Natural killer cell (primary cell): ENCODE measurements around the gene GCN1. TPM values are rescaled to one million over a fixed set of nuclear protein-coding genes. Genes with fewer than 3 reads are reported as not detected.

Experiments used
- ATAC-seq, 3 donors: fragments of 150-1000 bp in 2 of 3; fragments of 200-7000 bp in 1 of 3; cut with Tn5 transposase; 1 replicate in 1 of 3; 2 replicates in 2 of 3; pipeline ENCODE4 v1.10.0; 2021; ENCODE audit warnings: mild to moderate bottlenecking in 2 of 3, moderate library complexity in 2 of 3
- DNase-seq, 2 donors: peaks; one replicate each; pipeline versions ENCODE4 v3.0.0 to v3.0.0-alpha.2; 2013 to 2021; ENCODE audit warnings: mixed read lengths in 1 of 2
- H3K27ac ChIP-seq: one replicate; pipeline ENCODE4 v1.5.1; 2013; ENCODE audit warnings: mild to moderate bottlenecking, low read length
- H3K27me3 ChIP-seq: one replicate; pipeline ENCODE4 v1.6.1; 2013; ENCODE audit warnings: low read length; ENCODE audit not compliant: control insufficient read depth, insufficient read depth
- H3K36me3 ChIP-seq: one replicate; pipeline ENCODE4 v1.6.1; 2013; ENCODE audit warnings: low read length; ENCODE audit not compliant: control insufficient read depth, insufficient read depth
- H3K4me1 ChIP-seq: one replicate; pipeline ENCODE4 v1.6.1; 2013; ENCODE audit warnings: low read length; ENCODE audit not compliant: control insufficient read depth, insufficient read depth
- H3K4me3 ChIP-seq: one replicate; pipeline ENCODE4 v1.5.1; 2013; ENCODE audit warnings: low read length
- H3K9me3 ChIP-seq: one replicate; pipeline ENCODE4 v1.6.1; 2013; ENCODE audit warnings: low read length; ENCODE audit not compliant: control insufficient read depth, insufficient read depth
- H3K27ac Mint-ChIP-seq, 2 donors: one replicate each; pipeline ENCODE4 v1.8.0; 2022; ENCODE audit warnings: mild to moderate bottlenecking in 2 of 2, mixed read lengths in 2 of 2, moderate library complexity in 1 of 2
- H3K27me3 Mint-ChIP-seq, 2 donors: one replicate each; pipeline ENCODE4 v1.8.0; 2022; ENCODE audit warnings: low read depth in 2 of 2, mixed read lengths in 2 of 2
- H3K36me3 Mint-ChIP-seq: one replicate; pipeline ENCODE4 v1.8.0; 2022; ENCODE audit warnings: mixed read lengths
- H3K4me1 Mint-ChIP-seq, 2 donors: one replicate each; pipeline ENCODE4 v1.8.0; 2022; ENCODE audit warnings: mixed read lengths in 2 of 2
- H3K4me3 Mint-ChIP-seq: one replicate; pipeline ENCODE4 v1.8.0; 2022; ENCODE audit warnings: mild to moderate bottlenecking, moderate library complexity, mixed read lengths
- H3K9me3 Mint-ChIP-seq, 2 donors: one replicate each; pipeline ENCODE4 v1.8.0; 2022; ENCODE audit warnings: mixed read lengths in 2 of 2
- CTCF ChIP-seq: fragments of 200-600 bp; IDR thresholded peaks from one replicate; pipeline ENCODE4 v1.8.0; 2022; ENCODE audit warnings: antibody characterized with exemption
- WGBS: methylation state at CpG from one replicate; pipeline ENCODE4 v1.1.7; 2013; ENCODE audit warnings: missing lambda C conversion rate; ENCODE audit not compliant: insufficient coverage; 5-methylcytosine and 5-hydroxymethylcytosine counted together
- intact Hi-C: fragments of 100-400 bp; cut with micrococcal nuclease; formaldehyde crosslinking; loops from one replicate; pipeline ENCODE4 v1.14.2; 2022
- total RNA-seq, 4 donors: library from RNA; stranded (reverse); fragments of 120-200 nt in 1 of 4; gene quantifications; one replicate each; pipeline versions ENCODE4 v1.2.3 to v1.2.4, GENCODE V29; 2013 to 2022

GCN1 gene
- total RNA-seq, 3 donors from 2014 or later (not counting 1 experiment from before 2014, with no cell fraction given), result 119 to 141 (median 120) TPM

- Histone ChIP-seq H3K27me3 (no peaks in the 10 kb centered on the region), H3K9me3 (no peaks in the 10 kb centered on the region), H3K36me3 (peaks cover 9% of the 10 kb centered on the region), H3K4me1 (peaks cover 98% of the 10 kb centered on the region), H3K27ac (peak overlapping the region; percentile 73), H3K4me3 (no peak overlapping the region)
- H3K27me3 Mint-ChIP-seq, result no peaks in the 10 kb centered on the region
- WGBS, result 47% methylated on average over 6 of the region's 6 CpGs
- peak overlapping the region; percentile 90 for H3K4me3 Mint-ChIP-seq
- no peaks in the 10 kb centered on the region for H3K9me3 Mint-ChIP-seq
- H3K36me3 Mint-ChIP-seq, result no peaks in the 10 kb centered on the region
- H3K4me1 Mint-ChIP-seq, result peaks cover 93 to 98% of the 10 kb centered on the region in 2 donors
- ATAC-seq, result no peak
- DNase-seq, result no peak
- peak overlapping the region; percentile 76 to 84 for H3K27ac Mint-ChIP-seq
- intact Hi-C loops, result loop anchor here (2.0 kb wide), 1 partner anchor 22 kb away; no protein-coding TSS in a partner anchor
- TF ChIP-seq CTCF, result no peak
Measured at GRCh38 chr12:120230974-120231315, 36.4 kb upstream of the GCN1 start.

GRCh38 chr12:120230326-120230973 is 35.9 kb upstream of the GCN1 start:
- no peak overlapping the region for H3K4me3 ChIP-seq

GRCh38 chr12:120229487-120230325 is 35.2 kb upstream of the GCN1 start:
- intact Hi-C loops, result loop anchor here (2.0 kb wide), 1 partner anchor 23 kb away; no protein-coding TSS in a partner anchor
- no peaks in the 10 kb centered on the region for H3K9me3 Mint-ChIP-seq
- DNase-seq (no peak), ATAC-seq (no peak)
- peaks cover 12% of the 10 kb centered on the region for H3K36me3 ChIP-seq
- no peak overlapping the region for H3K4me3 ChIP-seq
- no peaks in the 10 kb centered on the region for H3K27me3 ChIP-seq
- H3K27me3 Mint-ChIP-seq, result no peaks in the 10 kb centered on the region
- peaks cover 98% of the 10 kb centered on the region for H3K4me1 ChIP-seq
- WGBS, result 68% methylated on average over 12 of the region's 12 CpGs
- no peaks in the 10 kb centered on the region for H3K36me3 Mint-ChIP-seq
- H3K4me1 Mint-ChIP-seq, result peaks cover 93 to 98% of the 10 kb centered on the region in 2 donors
- peak overlapping the region; percentile 73 for H3K27ac ChIP-seq
- TF ChIP-seq CTCF, result no peak
- H3K27ac Mint-ChIP-seq, result peak overlapping the region; percentile 76 to 84
- no peaks in the 10 kb centered on the region for H3K9me3 ChIP-seq
- peak overlapping the region; percentile 64 for H3K4me3 Mint-ChIP-seq

More at GRCh38 chr12:120230326-120230973, 35.9 kb upstream of the GCN1 start:
- Histone ChIP-seq H3K27ac (peak overlapping the region; percentile 73), H3K36me3 (peaks cover 12% of the 10 kb centered on the region), H3K27me3 (no peaks in the 10 kb centered on the region), H3K9me3 (no peaks in the 10 kb centered on the region), H3K4me1 (peaks cover 98% of the 10 kb centered on the region)
- no peak for TF ChIP-seq CTCF
- H3K27ac Mint-ChIP-seq, result peak overlapping the region; percentile 76 to 84
- H3K36me3 Mint-ChIP-seq, result no peaks in the 10 kb centered on the region
- 65% methylated on average over 9 of the region's 9 CpGs for whole genome bisulfite sequencing
- H3K4me3 Mint-ChIP-seq, result peak overlapping the region; percentile 90
- H3K9me3 Mint-ChIP-seq, result no peaks in the 10 kb centered on the region
- H3K4me1 Mint-ChIP-seq, result peaks cover 93 to 98% of the 10 kb centered on the region in 2 donors
- H3K27me3 Mint-ChIP-seq, result no peaks in the 10 kb centered on the region
- no peak for ATAC-seq
- intact Hi-C loops, result loop anchor here (2.0 kb wide), 1 partner anchor 22 kb away; no protein-coding TSS in a partner anchor
- no peak for DNase-seq
